ENCODE data around the gene SCGB1A1. TPM values are rescaled to one million over a fixed set of nuclear protein-coding genes. Genes with fewer than 3 reads are reported as not detected.

The SCGB1A1 gene
- total RNA-seq, 4 donors from 2014 or later, result 3.0 TPM; not detected in 3

GRCh38 chr11:62402226-62402959 lies 16.4 kb upstream of the SCGB1A1 start:
- Histone ChIP-seq H3K9me3 (no peaks in the 10 kb centered on the region), H3K27me3 (no peaks in the 10 kb centered on the region), H3K4me3 (peak overlapping the region in 2 of 4 donors; percentile 8 to 11), H3K4me1 (peaks cover 54 to 67% (median 63%) of the 10 kb centered on the region in 4 donors), H3K36me3 (no peaks in the 10 kb centered on the region), H3K27ac (replicated peaks in 1 of 4) (peak overlapping the region; percentile 74 to 83 (median 80))
- intact Hi-C loops (cut with DNase I), result no loop called here
- TF ChIP-seq CTCF (IDR thresholded peaks at IDR 0.05), result no peak
- no peak for TF ChIP-seq EP300 (IDR thresholded peaks at IDR 0.05)
- TF ChIP-seq POLR2AphosphoS5 (IDR thresholded peaks at IDR 0.05), result peak in 1 of 2 donors; percentile 29
- 72% methylated on average over 15 of the region's 15 CpGs for WGBS
- no peak for DNase-seq (ENCODE audit: extremely low spot score)

- Histone ChIP-seq H3K4me3 (no peak overlapping the region), H3K4me1 (peaks cover 46 to 59% (median 56%) of the 10 kb centered on the region in 4 donors), H3K27me3 (no peaks in the 10 kb centered on the region), H3K9me3 (no peaks in the 10 kb centered on the region), H3K36me3 (no peaks in the 10 kb centered on the region), H3K27ac (replicated peaks in 1 of 4) (peak overlapping the region; percentile 74 to 83 (median 80))
- TF ChIP-seq EP300 (IDR thresholded peaks at IDR 0.05) (no peak), POLR2A (IDR thresholded peaks at IDR 0.05; ENCODE audit: low read depth) (no peak), CTCF (IDR thresholded peaks at IDR 0.05) (no peak), POLR2AphosphoS5 (IDR thresholded peaks at IDR 0.05) (no peak)
- intact Hi-C loops (cut with DNase I), result no loop called here
- DNase-seq (ENCODE audit: extremely low spot score), result no peak
- WGBS, result 60% methylated on average over 12 of the region's 12 CpGs
These were observed 15.7 kb upstream of the SCGB1A1 start for GRCh38 chr11:62402960-62403730.

GRCh38 chr11:62404435-62404834 lies 14.4 kb upstream of the SCGB1A1 start:
- intact Hi-C loops (cut with DNase I), result no loop called here
- Histone ChIP-seq H3K27me3 (no peaks in the 10 kb centered on the region), H3K4me1 (peaks cover 33 to 46% (median 43%) of the 10 kb centered on the region in 4 donors), H3K9me3 (no peaks in the 10 kb centered on the region), H3K27ac (replicated peaks in 1 of 4) (no peak overlapping the region), H3K36me3 (no peaks in the 10 kb centered on the region), H3K4me3 (no peak overlapping the region)
- WGBS, result 98% methylated on average over 6 of the region's 6 CpGs
- no peak for TF ChIP-seq POLR2AphosphoS5 (IDR thresholded peaks at IDR 0.05)
- no peak for TF ChIP-seq CTCF (IDR thresholded peaks at IDR 0.05)
- no peak for TF ChIP-seq POLR2A (IDR thresholded peaks at IDR 0.05; ENCODE audit: low read depth)
- no peak for TF ChIP-seq EP300 (IDR thresholded peaks at IDR 0.05)
- DNase-seq (ENCODE audit: extremely low spot score), result no peak

GRCh38 chr11:62404901-62405300 lies 13.9 kb upstream of the SCGB1A1 start:
- WGBS, result 94% methylated on average over 5 of the region's 5 CpGs
- Histone ChIP-seq H3K4me1 (peaks cover 29 to 42% (median 38%) of the 10 kb centered on the region in 4 donors), H3K27ac (replicated peaks in 1 of 4) (no peak overlapping the region), H3K4me3 (no peak overlapping the region), H3K27me3 (no peaks in the 10 kb centered on the region), H3K36me3 (no peaks in the 10 kb centered on the region), H3K9me3 (no peaks in the 10 kb centered on the region)
- TF ChIP-seq EP300 (IDR thresholded peaks at IDR 0.05) (no peak), POLR2A (IDR thresholded peaks at IDR 0.05; ENCODE audit: low read depth) (no peak)
- DNase-seq (ENCODE audit: extremely low spot score), result no peak
- intact Hi-C loops (cut with DNase I), result no loop called here

GRCh38 chr11:62406034-62406433 lies 12.8 kb upstream of the SCGB1A1 start:
- H3K36me3 ChIP-seq, result no peaks in the 10 kb centered on the region
- WGBS, result 60% methylated on average over 4 of the region's 4 CpGs
- intact Hi-C loops (cut with DNase I), result no loop called here
- H3K27ac ChIP-seq (replicated peaks in 1 of 4), result no peak overlapping the region
- DNase-seq (ENCODE audit: extremely low spot score), result no peak
- H3K4me3 ChIP-seq, result no peak overlapping the region
- no peaks in the 10 kb centered on the region for H3K9me3 ChIP-seq
- H3K4me1 ChIP-seq, result peaks cover 17 to 30% (median 27%) of the 10 kb centered on the region in 4 donors
- H3K27me3 ChIP-seq, result no peaks in the 10 kb centered on the region
- TF ChIP-seq EP300 (IDR thresholded peaks at IDR 0.05) (no peak), POLR2AphosphoS5 (IDR thresholded peaks at IDR 0.05) (no peak), POLR2A (IDR thresholded peaks at IDR 0.05; ENCODE audit: low read depth) (no peak), CTCF (IDR thresholded peaks at IDR 0.05) (no peak)

All from esophagus muscularis mucosa (tissue), 4 donors.